HepG2 (cell line): ENCODE results near the gene TPM2. TPM values are rescaled to one million over a fixed set of nuclear protein-coding genes. Genes with fewer than 3 reads are reported as not detected.

ENCODE experiments used
- ATAC-seq: fragments of 200-7000 bp; cut with Tn5 transposase; 3 replicates; pipeline ENCODE4 v1.9.1; 2020; ENCODE audit warnings: mild to moderate bottlenecking, moderate library complexity
- BruUV-seq: library from RNA; stranded (reverse); fragments of 400-500 nt; replicated peaks from 2 replicates; lab custom pipeline; 2021; lab: Mats Ljungman, UMichigan
- CTCF ChIA-PET: fragments of 300-600 bp; formaldehyde crosslinking; extraction: SDS; loops from one replicate; lab custom pipeline; 2021; ENCODE audit warnings: low total read pairs, inconsistent platforms, low intra/inter-chr PET ratio; lab: Yijun Ruan, JAX
- POLR2A ChIA-PET: fragments of 350-600 bp; sonication (Branson Sonifier 250); formaldehyde crosslinking; loops from one replicate; lab custom pipeline; 2020; ENCODE audit warnings: antibody characterized with exemption, inconsistent platforms; lab: Yijun Ruan, JAX
- DNase-seq: peaks from one replicate; pipeline ENCODE4 v3.0.0-alpha.2; 2015; ENCODE audit warnings: low spot score
- FAIRE-seq: peaks from 3 replicates; lab custom pipeline; 2011; peaks lifted over from hg19 to GRCh38; lab: Jason Lieb, UNC
- H2AFZ ChIP-seq: one replicate; pipeline ENCODE4 v1.6.1; 2011; ENCODE audit warnings: low read length, inconsistent platforms
- H3K27ac ChIP-seq: fragments of 300-600 bp; 3 replicates; pipeline ENCODE4 v1.8.0; 2011; ENCODE audit warnings: mixed run types, mild to moderate bottlenecking, mixed read lengths, low read length, inconsistent platforms; ENCODE audit not compliant: insufficient read depth; ENCODE audit errors: extremely low read length
- H3K27me3 ChIP-seq, 2 experiments: fragments of 200-600 bp in 1 of 2; 2 replicates in 1 of 2; 3 replicates in 1 of 2; pipeline versions ENCODE4 v1.6.0 to v1.8.0; 2011; ENCODE audit warnings: low read length in 2 of 2, mild to moderate bottlenecking in 2 of 2, moderate library complexity in 2 of 2, inconsistent platforms in 1 of 2; ENCODE audit not compliant: insufficient read depth in 2 of 2, control insufficient read depth in 1 of 2
- H3K36me3 ChIP-seq, 2 experiments: fragments of 200-600 bp in 1 of 2; replicated peaks in 1 of 2; 2 replicates in 1 of 2; 3 replicates in 1 of 2; pipeline versions ENCODE4 v1.5.1 to v1.8.0; 2011; ENCODE audit warnings: low read length in 2 of 2, inconsistent platforms in 1 of 2; ENCODE audit not compliant: insufficient read depth in 2 of 2, control insufficient read depth in 1 of 2
- H3K4me1 ChIP-seq: 2 replicates; pipeline ENCODE4 v1.5.1; 2012; ENCODE audit warnings: low read length, inconsistent platforms; ENCODE audit not compliant: insufficient read depth
- H3K4me2 ChIP-seq: 2 replicates; pipeline ENCODE4 v1.6.0; 2011; ENCODE audit warnings: low read depth, low read length, inconsistent platforms
- H3K4me3 ChIP-seq, 3 experiments: fragments of 200-600 bp in 1 of 3; sonication (generic), shearing (Covaris generic) in 1 of 3; replicated peaks in 1 of 3; 2 replicates each; pipeline ENCODE4 v1.5.1; 2011 to 2016; ENCODE audit warnings: low read length in 3 of 3, inconsistent platforms in 2 of 3, low read depth in 2 of 3, mild to moderate bottlenecking in 2 of 3, control low read depth in 1 of 3, mixed read lengths in 1 of 3; ENCODE audit not compliant: insufficient read depth in 1 of 3
- H3K79me2 ChIP-seq: one replicate; pipeline ENCODE4 v1.6.1; 2011; ENCODE audit warnings: low read length, inconsistent platforms; ENCODE audit not compliant: insufficient read depth
- H3K9ac ChIP-seq: 2 replicates; pipeline ENCODE4 v1.6.0; 2011; ENCODE audit warnings: mild to moderate bottlenecking, low read depth, low read length, inconsistent platforms; ENCODE audit not compliant: insufficient read depth
- H3K9me3 ChIP-seq: 2 replicates; pipeline ENCODE4 v1.5.1; 2012; ENCODE audit warnings: mild to moderate bottlenecking, low read length
- H4K20me1 ChIP-seq: 2 replicates; pipeline ENCODE4 v1.6.0; 2011; ENCODE audit warnings: inconsistent platforms, mild to moderate bottlenecking, low read length, moderate library complexity; ENCODE audit not compliant: insufficient read depth
- BRD4 ChIP-seq: sonication (generic); formaldehyde crosslinking; IDR thresholded peaks from 2 replicates; pipeline ENCODE4 v1.4.0; 2020; ENCODE audit warnings: missing genetic modification reagents
- CEBPG ChIP-seq: IDR thresholded peaks from 2 replicates; pipeline ENCODE4 v1.6.1; 2016
- GLI4 ChIP-seq: sonication (generic); formaldehyde crosslinking; IDR thresholded peaks from 2 replicates; pipeline ENCODE4 v1.5.1; 2020; ENCODE audit warnings: missing genetic modification reagents, mild to moderate bottlenecking, moderate library complexity, borderline replicate concordance
- JUN ChIP-seq: sonication (generic); formaldehyde crosslinking; IDR thresholded peaks from 2 replicates; pipeline ENCODE4 v1.4.0; 2020; ENCODE audit warnings: mild to moderate bottlenecking, missing genetic modification reagents
- KMT2A ChIP-seq: sonication (generic); formaldehyde crosslinking; IDR thresholded peaks from 2 replicates; pipeline ENCODE4 v1.4.0; 2020; ENCODE audit warnings: missing genetic modification reagents
- NR1H2 ChIP-seq: sonication (generic); formaldehyde crosslinking; IDR thresholded peaks from 2 replicates; pipeline ENCODE4 v1.8.1; 2022; ENCODE audit warnings: low read depth, missing genetic modification reagents, borderline replicate concordance
- PATZ1 ChIP-seq: sonication (generic); formaldehyde crosslinking; IDR thresholded peaks from 2 replicates; pipeline ENCODE4 v1.4.0; 2020; ENCODE audit warnings: missing genetic modification reagents
- PLRG1 ChIP-seq: fragments of 450-650 bp; conservative IDR thresholded peaks from 2 replicates; pipeline ENCODE4 v1.6.1; 2016
- REXO4 ChIP-seq: sonication (generic); formaldehyde crosslinking; IDR thresholded peaks from 2 replicates; pipeline ENCODE4 v1.8.0; 2022; ENCODE audit warnings: missing genetic modification reagents, mild to moderate bottlenecking, borderline replicate concordance
- RFX3 ChIP-seq: IDR thresholded peaks from 2 replicates; pipeline ENCODE4 v1.6.1; 2016; ENCODE audit warnings: missing biosample characterization, missing genetic modification reagents
- RFX5 ChIP-seq: IDR thresholded peaks from 2 replicates; pipeline ENCODE4 v1.6.1; 2011; ENCODE audit warnings: low read depth, low read length, improper control_type of control experiment
- ZFP37 ChIP-seq: sonication (generic); formaldehyde crosslinking; IDR thresholded peaks from 2 replicates; pipeline ENCODE4 v1.4.0; 2020; ENCODE audit warnings: missing genetic modification reagents, borderline replicate concordance
- ZIK1 ChIP-seq: sonication (generic); formaldehyde crosslinking; IDR thresholded peaks from 2 replicates; pipeline ENCODE4 v1.5.0; 2020; ENCODE audit warnings: mild to moderate bottlenecking, low read depth, missing genetic modification reagents, borderline replicate concordance
- ZNF18 ChIP-seq: sonication (generic); formaldehyde crosslinking; IDR thresholded peaks from 2 replicates; pipeline ENCODE4 v1.8.0; 2022; ENCODE audit warnings: mild to moderate bottlenecking, missing genetic modification reagents; ENCODE audit not compliant: insufficient replicate concordance
- ZNF713 ChIP-seq: sonication (generic); formaldehyde crosslinking; IDR thresholded peaks from 2 replicates; pipeline ENCODE4 v1.4.0; 2020; ENCODE audit warnings: mild to moderate bottlenecking, missing genetic modification reagents
- WGBS: methylation state at CpG from one replicate; pipeline ENCODE4 v1.1.6; 2017; ENCODE audit warnings: low lambda C conversion rate; 5-methylcytosine and 5-hydroxymethylcytosine counted together
- in situ Hi-C: cut with HindIII; loops from 2 replicates; pipeline ENCODE4 v1.10.0; 2017; ENCODE audit warnings: low pct_unique_long_range_greater_than_20kb; ENCODE audit not compliant: extremely low pct_ligation_motif_present
- intact Hi-C: fragments of 100-400 bp; cut with micrococcal nuclease; formaldehyde crosslinking; loops from one replicate; pipeline ENCODE4 v1.10.0; 2022; ENCODE audit not compliant: unreplicated experiment
- polyA plus RNA-seq, 8 experiments: library from polyadenylated mRNA; depleted of rRNA in 3 of 8; stranded (reverse) in 7 of 8; unstranded in 1 of 8; fragments of >200 nt; fragmentation: Illumina TruSeq in 4 of 8; extraction: Trizol in 4 of 8; gene quantifications; 2 replicates each; pipeline versions ENCODE4 v1.2.1 to v1.2.3, GENCODE V29; 2011 to 2016; ENCODE audit warnings: low read depth in 4 of 8, missing spikeins in 1 of 8, mixed read lengths in 1 of 8; ENCODE audit not compliant: insufficient read depth in 1 of 8
- total RNA-seq, 5 experiments: library from RNA; depleted of rRNA; stranded (reverse); fragments of >200 nt; fragmentation: Illumina TruSeq; extraction: Trizol; gene quantifications; 2 replicates each; pipeline ENCODE4 v1.2.3, GENCODE V29; 2016; ENCODE audit warnings: low read depth in 1 of 5
- TF ChIP-seq, protein P1 (sequence below): IDR thresholded peaks from 2 replicates; pipeline ENCODE4 v1.6.1; 2016
- TF ChIP-seq, protein P2 (sequence below): sonication (generic); formaldehyde crosslinking; IDR thresholded peaks from 2 replicates; pipeline ENCODE4 v1.4.0; 2020; ENCODE audit warnings: missing genetic modification reagents, borderline replicate concordance

The TPM2 gene
- total and polyA plus RNA-seq, 2 of the 13 experiments (the other 11 are each of a cell fraction or from before 2014, with no cell fraction given), result 3.1 to 10.7 TPM

DNA sequence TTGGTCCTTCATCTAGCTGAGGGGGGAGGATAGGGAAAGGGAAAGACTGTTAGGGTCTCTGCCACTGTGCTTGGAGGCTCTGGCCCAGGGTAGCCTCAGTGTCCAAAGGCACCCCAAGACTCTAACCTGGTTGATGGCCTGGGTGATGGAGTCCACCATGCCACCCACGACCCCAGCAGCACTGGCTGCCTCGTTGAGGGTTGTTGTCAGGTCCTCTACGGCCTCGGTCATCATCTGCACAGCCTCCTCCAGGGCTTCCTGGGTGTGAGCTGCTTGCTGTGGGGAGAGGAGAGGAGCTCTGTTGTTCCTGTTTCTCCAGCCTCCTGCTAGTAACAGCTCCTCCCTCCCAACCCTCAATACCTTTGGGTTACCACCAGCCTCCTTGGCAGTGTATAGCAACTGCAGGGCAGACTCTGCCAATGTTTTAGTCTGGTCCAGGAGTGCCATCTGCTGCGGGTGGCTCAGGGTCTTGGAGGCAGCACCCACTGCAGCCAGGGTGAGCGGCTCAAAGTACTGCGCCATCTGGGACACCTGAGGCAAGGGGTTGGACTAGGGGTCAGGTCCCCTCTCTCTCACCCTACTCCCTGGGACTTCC, 16.2 kb upstream of the TPM2 start:
- no peaks in the 10 kb centered on the region for H3K79me2 ChIP-seq
- in situ Hi-C loops, result no loop called here
- FAIRE-seq (no peak), DNase-seq (no peak), ATAC-seq (no peak)
- no peaks in the 10 kb centered on the region for H3K4me1 ChIP-seq
- H3K27me3 ChIP-seq, result no peaks in the 10 kb centered on the region
- WGBS, result 80% methylated on average over 1 of the region's 7 CpGs
- no peak overlapping the region for H3K4me3 ChIP-seq
- no peak overlapping the region for H3K4me2 ChIP-seq
- peaks cover 54 to 91% of the 10 kb centered on the region in 2 experiments for H3K36me3 ChIP-seq
- H2AFZ ChIP-seq, result no peak overlapping the region
- intact Hi-C loops, result no loop called here
- no peak overlapping the region for H3K9ac ChIP-seq
- no peaks in the 10 kb centered on the region for H4K20me1 ChIP-seq
- TSS peak; percentile 27 for BruUV-seq
- ChIA-PET CTCF (no interaction called here), POLR2A (interaction anchor here (1.3 kb wide), 1 partner anchor 26 kb away, joined by 3 read pairs; the partner anchor contains the start of genes CREB3 and TLN1)
- H3K9me3 ChIP-seq, result no peaks in the 10 kb centered on the region
- H3K27ac ChIP-seq, result no peak overlapping the region
- TF ChIP-seq, protein P1, sequence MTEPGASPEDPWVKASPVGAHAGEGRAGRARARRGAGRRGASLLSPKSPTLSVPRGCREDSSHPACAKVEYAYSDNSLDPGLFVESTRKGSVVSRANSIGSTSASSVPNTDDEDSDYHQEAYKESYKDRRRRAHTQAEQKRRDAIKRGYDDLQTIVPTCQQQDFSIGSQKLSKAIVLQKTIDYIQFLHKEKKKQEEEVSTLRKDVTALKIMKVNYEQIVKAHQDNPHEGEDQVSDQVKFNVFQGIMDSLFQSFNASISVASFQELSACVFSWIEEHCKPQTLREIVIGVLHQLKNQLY (CRISPR knock-in tag), result no peak
- no peak for TF ChIP-seq ZNF18
- TF ChIP-seq NR1H2 (CRISPR knock-in tag), result no peak
- TF ChIP-seq RFX3 (CRISPR knock-in tag), result no peak
- no peak for TF ChIP-seq ZNF713
- TF ChIP-seq JUN (CRISPR knock-in tag), result no peak
- TF ChIP-seq GLI4 (CRISPR knock-in tag), result no peak
- TF ChIP-seq, protein P2, sequence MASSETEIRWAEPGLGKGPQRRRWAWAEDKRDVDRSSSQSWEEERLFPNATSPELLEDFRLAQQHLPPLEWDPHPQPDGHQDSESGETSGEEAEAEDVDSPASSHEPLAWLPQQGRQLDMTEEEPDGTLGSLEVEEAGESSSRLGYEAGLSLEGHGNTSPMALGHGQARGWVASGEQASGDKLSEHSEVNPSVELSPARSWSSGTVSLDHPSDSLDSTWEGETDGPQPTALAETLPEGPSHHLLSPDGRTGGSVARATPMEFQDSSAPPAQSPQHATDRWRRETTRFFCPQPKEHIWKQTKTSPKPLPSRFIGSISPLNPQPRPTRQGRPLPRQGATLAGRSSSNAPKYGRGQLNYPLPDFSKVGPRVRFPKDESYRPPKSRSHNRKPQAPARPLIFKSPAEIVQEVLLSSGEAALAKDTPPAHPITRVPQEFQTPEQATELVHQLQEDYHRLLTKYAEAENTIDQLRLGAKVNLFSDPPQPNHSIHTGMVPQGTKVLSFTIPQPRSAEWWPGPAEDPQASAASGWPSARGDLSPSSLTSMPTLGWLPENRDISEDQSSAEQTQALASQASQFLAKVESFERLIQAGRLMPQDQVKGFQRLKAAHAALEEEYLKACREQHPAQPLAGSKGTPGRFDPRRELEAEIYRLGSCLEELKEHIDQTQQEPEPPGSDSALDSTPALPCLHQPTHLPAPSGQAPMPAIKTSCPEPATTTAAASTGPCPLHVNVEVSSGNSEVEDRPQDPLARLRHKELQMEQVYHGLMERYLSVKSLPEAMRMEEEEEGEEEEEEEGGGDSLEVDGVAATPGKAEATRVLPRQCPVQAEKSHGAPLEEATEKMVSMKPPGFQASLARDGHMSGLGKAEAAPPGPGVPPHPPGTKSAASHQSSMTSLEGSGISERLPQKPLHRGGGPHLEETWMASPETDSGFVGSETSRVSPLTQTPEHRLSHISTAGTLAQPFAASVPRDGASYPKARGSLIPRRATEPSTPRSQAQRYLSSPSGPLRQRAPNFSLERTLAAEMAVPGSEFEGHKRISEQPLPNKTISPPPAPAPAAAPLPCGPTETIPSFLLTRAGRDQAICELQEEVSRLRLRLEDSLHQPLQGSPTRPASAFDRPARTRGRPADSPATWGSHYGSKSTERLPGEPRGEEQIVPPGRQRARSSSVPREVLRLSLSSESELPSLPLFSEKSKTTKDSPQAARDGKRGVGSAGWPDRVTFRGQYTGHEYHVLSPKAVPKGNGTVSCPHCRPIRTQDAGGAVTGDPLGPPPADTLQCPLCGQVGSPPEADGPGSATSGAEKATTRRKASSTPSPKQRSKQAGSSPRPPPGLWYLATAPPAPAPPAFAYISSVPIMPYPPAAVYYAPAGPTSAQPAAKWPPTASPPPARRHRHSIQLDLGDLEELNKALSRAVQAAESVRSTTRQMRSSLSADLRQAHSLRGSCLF, result no peak
- TF ChIP-seq PLRG1, result no peak
- TF ChIP-seq RFX5, result no peak
- TF ChIP-seq ZIK1, result no peak
- TF ChIP-seq PATZ1 (CRISPR knock-in tag), result no peak
- TF ChIP-seq ZFP37, result no peak
- TF ChIP-seq REXO4 (CRISPR knock-in tag), result no peak
- TF ChIP-seq KMT2A (CRISPR knock-in tag), result no peak
- no peak for TF ChIP-seq CEBPG (CRISPR knock-in tag)
- TF ChIP-seq BRD4 (CRISPR knock-in tag), result no peak
